Brain microvascular endothelial cell (primary cell): ENCODE results near the gene SUSD1.

ENCODE experiments used
- DNase-seq: peaks from one replicate; pipeline ENCODE4 v3.0.0-alpha.2; 2020
- H3K27ac ChIP-seq: fragments of 250-450 bp; sonication (Bioruptor Pico); 2 replicates; pipeline ENCODE4 v1.5.1; 2020; ENCODE audit warnings: mild to moderate bottlenecking, moderate library complexity
- H3K27me3 ChIP-seq: fragments of 250-450 bp; sonication (Bioruptor Pico); replicated peaks from 2 replicates; pipeline ENCODE4 v1.5.1; 2020; ENCODE audit warnings: mild to moderate bottlenecking
- H3K36me3 ChIP-seq: fragments of 250-450 bp; sonication (Bioruptor Pico); replicated peaks from 2 replicates; pipeline ENCODE4 v1.5.1; 2020; ENCODE audit warnings: mild to moderate bottlenecking
- H3K4me3 ChIP-seq: 2 replicates; pipeline ENCODE4 v1.5.1; 2011; ENCODE audit warnings: low read depth, mild to moderate bottlenecking, control low read depth, low read length, moderate library complexity
- CTCF ChIP-seq: IDR thresholded peaks from 2 replicates; pipeline ENCODE4 v1.5.1; 2011; ENCODE audit warnings: low read depth, mild to moderate bottlenecking, moderate library complexity, low read length, control low read depth, inconsistent platforms; ENCODE audit errors: missing control alignments
- in situ Hi-C: cut with HindIII; loops from 2 replicates; pipeline ENCODE4 v1.10.0; 2017; ENCODE audit warnings: low sequenced_read_pairs, low pct_ligation_motif_present

SUSD1 gene

GRCh38 chr9:112149211-112149610 is 25.9 kb downstream of the SUSD1 start:
- Histone ChIP-seq H3K27me3 (no peaks in the 10 kb centered on the region), H3K36me3 (no peaks in the 10 kb centered on the region), H3K27ac (no peak overlapping the region), H3K4me3 (no peak overlapping the region)
- in situ Hi-C loops: no loop called here
- no peak for TF ChIP-seq CTCF
- no peak for DNase-seq

- peak; percentile 38 for DNase-seq
- Histone ChIP-seq H3K27ac (no peak overlapping the region), H3K36me3 (no peaks in the 10 kb centered on the region), H3K27me3 (no peaks in the 10 kb centered on the region), H3K4me3 (no peak overlapping the region)
- in situ Hi-C loops: no loop called here
- TF ChIP-seq CTCF: no peak
Observed at GRCh38 chr9:112145886-112146285, 29.2 kb downstream of the SUSD1 start.

- Histone ChIP-seq H3K27ac (no peak overlapping the region), H3K36me3 (no peaks in the 10 kb centered on the region), H3K27me3 (no peaks in the 10 kb centered on the region), H3K4me3 (no peak overlapping the region)
- no peak for DNase-seq
- no peak for TF ChIP-seq CTCF
- in situ Hi-C loops: no loop called here
Observed at GRCh38 chr9:112144807-112145206, 30.3 kb downstream of the SUSD1 start.

GRCh38 chr9:112142420-112142819 is 32.7 kb downstream of the SUSD1 start:
- in situ Hi-C loops: no loop called here
- no peaks in the 10 kb centered on the region for H3K27me3 ChIP-seq
- H3K36me3 ChIP-seq: no peaks in the 10 kb centered on the region
- no peak for DNase-seq
- no peak for TF ChIP-seq CTCF
- H3K4me3 ChIP-seq: no peak overlapping the region
- no peak overlapping the region for H3K27ac ChIP-seq

- DNase-seq: no peak
- H3K4me3 ChIP-seq: no peak overlapping the region
- no peaks in the 10 kb centered on the region for H3K27me3 ChIP-seq
- H3K36me3 ChIP-seq: no peaks in the 10 kb centered on the region
- no peak for TF ChIP-seq CTCF
- no peak overlapping the region for H3K27ac ChIP-seq
- in situ Hi-C loops: no loop called here
Observed at GRCh38 chr9:112140936-112141335, 34.2 kb downstream of the SUSD1 start.

GRCh38 chr9:112137066-112137465 is 38.0 kb downstream of the SUSD1 start:
- in situ Hi-C loops: no loop called here
- no peak overlapping the region for H3K27ac ChIP-seq
- H3K4me3 ChIP-seq: no peak overlapping the region
- no peaks in the 10 kb centered on the region for H3K27me3 ChIP-seq
- TF ChIP-seq CTCF: no peak
- DNase-seq: no peak
- H3K36me3 ChIP-seq: no peaks in the 10 kb centered on the region
